Nephron (organoid): Measurements from ENCODE around the gene C4B.
"Not testable (repeated sequence)": the region's sequence is repeated elsewhere in the genome, so short reads cannot be mapped to it uniquely, and the experiment has no call there.

Experiments used
- H3K27ac Mint-ChIP-seq, 3 experiments: 2 replicates each; pipeline ENCODE4 v1.8.0; 2020; ENCODE audit warnings: mixed read lengths in 3 of 3, mild to moderate bottlenecking in 2 of 3, moderate library complexity in 1 of 3
- H3K27me3 Mint-ChIP-seq: 2 replicates; pipeline ENCODE4 v1.8.0; 2021; ENCODE audit warnings: low read depth, mild to moderate bottlenecking, moderate library complexity, mixed read lengths
- H3K36me3 Mint-ChIP-seq: 2 replicates; pipeline ENCODE4 v1.8.0; 2020; ENCODE audit warnings: low read depth, mixed read lengths
- H3K4me1 Mint-ChIP-seq: 2 replicates; pipeline ENCODE4 v1.8.0; 2020; ENCODE audit warnings: mixed read lengths
- H3K4me3 Mint-ChIP-seq, 3 experiments: 2 replicates each; pipeline ENCODE4 v1.8.0; 2020; ENCODE audit warnings: mild to moderate bottlenecking in 3 of 3, mixed read lengths in 3 of 3, moderate library complexity in 2 of 3
- H3K9me3 Mint-ChIP-seq: 2 replicates; pipeline ENCODE4 v1.8.0; 2020; ENCODE audit warnings: mixed read lengths

C4B gene

DNA sequence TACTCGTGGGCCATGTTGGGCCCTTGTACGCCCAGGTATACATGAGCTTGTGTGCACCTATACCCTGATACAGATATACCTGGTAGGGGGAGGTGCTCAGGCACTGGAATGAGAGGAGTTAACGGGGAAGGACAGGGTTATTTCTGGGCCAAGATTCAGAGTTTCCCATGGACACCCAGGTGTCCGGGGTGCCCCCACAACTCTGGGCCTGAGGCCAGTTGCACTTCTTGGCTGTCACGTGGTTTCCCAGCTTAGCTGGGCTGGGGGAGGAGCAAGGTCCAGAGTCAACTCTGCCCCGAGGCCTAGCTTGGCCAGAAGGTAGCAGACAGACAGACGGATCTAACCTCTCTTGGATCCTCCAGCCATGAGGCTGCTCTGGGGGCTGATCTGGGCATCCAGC is 32.9 kb upstream of the C4B start, which contains the start of gene C4A:
Gene C4A, plus strand, starts transcription at position 314 of the 400 bp plus-strand sequence. Its CDS starts 51 bp downstream, at position 365.
- not testable (repeated sequence) for H3K4me3 Mint-ChIP-seq, H3K9me3 Mint-ChIP-seq, H3K4me1 Mint-ChIP-seq, H3K27ac Mint-ChIP-seq, H3K27me3 Mint-ChIP-seq
- H3K36me3 Mint-ChIP-seq, result peaks cover 16% of the 10 kb centered on the region

- not testable (repeated sequence) for H3K4me1 Mint-ChIP-seq, H3K27me3 Mint-ChIP-seq, H3K27ac Mint-ChIP-seq
Observed at GRCh38 chr6:31989363-31989762, 25.2 kb upstream of the C4B start.

DNA sequence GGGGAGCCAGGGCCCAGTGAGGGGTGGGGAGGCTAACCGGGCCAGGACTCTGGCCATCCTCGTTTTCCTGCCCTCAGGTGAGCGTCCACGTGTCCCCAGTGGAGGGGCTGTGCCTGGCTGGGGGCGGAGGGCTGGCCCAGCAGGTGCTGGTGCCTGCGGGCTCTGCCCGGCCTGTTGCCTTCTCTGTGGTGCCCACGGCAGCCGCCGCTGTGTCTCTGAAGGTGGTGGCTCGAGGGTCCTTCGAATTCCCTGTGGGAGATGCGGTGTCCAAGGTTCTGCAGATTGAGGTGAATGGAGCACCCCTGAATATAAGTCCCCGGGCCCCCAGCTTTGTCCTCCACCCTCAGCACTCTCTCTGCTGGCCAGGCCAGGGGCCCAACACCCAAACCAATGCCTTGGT is 20.2 kb upstream of the C4B start:
- H3K36me3 Mint-ChIP-seq, H3K27me3 Mint-ChIP-seq, H3K4me3 Mint-ChIP-seq, H3K9me3 Mint-ChIP-seq, H3K27ac Mint-ChIP-seq, H3K4me1 Mint-ChIP-seq: not testable (repeated sequence)

More at GRCh38 chr6:31989363-31989762, 25.2 kb upstream of the C4B start:
- not testable (repeated sequence) for H3K36me3 Mint-ChIP-seq, H3K4me3 Mint-ChIP-seq, H3K9me3 Mint-ChIP-seq

DNA sequence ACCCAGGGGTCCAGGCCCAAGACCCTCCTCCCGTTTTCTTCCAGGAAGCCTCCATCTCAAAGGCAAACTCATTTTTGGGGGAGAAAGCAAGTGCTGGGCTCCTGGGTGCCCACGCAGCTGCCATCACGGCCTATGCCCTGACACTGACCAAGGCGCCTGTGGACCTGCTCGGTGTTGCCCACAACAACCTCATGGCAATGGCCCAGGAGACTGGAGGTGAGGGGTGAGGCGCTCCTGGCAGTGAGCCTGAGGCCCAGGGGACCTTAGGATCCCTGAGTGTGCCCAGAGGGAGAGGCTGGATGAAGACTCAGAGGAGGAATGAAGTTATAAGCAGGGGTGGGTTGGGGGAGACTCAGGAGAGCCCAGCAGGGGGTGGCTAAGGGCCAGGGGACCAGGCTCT is 18.2 kb upstream of the C4B start:
- not testable (repeated sequence) for H3K4me1 Mint-ChIP-seq, H3K36me3 Mint-ChIP-seq, H3K27ac Mint-ChIP-seq, H3K4me3 Mint-ChIP-seq, H3K9me3 Mint-ChIP-seq, H3K27me3 Mint-ChIP-seq

GRCh38 chr6:32002546-32003268 is 11.9 kb upstream of the C4B start:
- not testable (repeated sequence) for H3K36me3 Mint-ChIP-seq, H3K27ac Mint-ChIP-seq, H3K4me1 Mint-ChIP-seq, H3K4me3 Mint-ChIP-seq, H3K9me3 Mint-ChIP-seq, H3K27me3 Mint-ChIP-seq

DNA sequence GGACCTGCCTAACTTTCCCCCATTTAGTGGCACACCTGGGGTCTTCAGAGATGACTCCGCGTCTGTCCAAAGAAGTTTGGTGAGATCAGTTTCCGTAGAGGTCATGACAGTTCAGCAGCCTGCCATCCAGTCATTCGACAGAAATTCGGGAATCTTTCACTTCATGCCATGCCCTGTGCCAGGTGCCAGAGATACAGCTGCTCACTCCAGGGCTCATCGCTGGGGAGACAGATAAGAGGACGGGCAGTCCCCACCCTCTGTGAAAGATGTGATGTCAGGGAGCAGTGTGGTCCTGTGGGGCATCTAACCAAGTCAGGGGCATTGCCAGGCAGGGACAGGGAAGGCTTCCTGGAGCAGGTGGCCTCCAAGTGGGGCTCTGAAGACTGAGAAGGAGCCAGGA is 11.3 kb upstream of the C4B start:
- not testable (repeated sequence) for H3K36me3 Mint-ChIP-seq, H3K9me3 Mint-ChIP-seq, H3K27me3 Mint-ChIP-seq, H3K4me3 Mint-ChIP-seq, H3K27ac Mint-ChIP-seq, H3K4me1 Mint-ChIP-seq

DNA sequence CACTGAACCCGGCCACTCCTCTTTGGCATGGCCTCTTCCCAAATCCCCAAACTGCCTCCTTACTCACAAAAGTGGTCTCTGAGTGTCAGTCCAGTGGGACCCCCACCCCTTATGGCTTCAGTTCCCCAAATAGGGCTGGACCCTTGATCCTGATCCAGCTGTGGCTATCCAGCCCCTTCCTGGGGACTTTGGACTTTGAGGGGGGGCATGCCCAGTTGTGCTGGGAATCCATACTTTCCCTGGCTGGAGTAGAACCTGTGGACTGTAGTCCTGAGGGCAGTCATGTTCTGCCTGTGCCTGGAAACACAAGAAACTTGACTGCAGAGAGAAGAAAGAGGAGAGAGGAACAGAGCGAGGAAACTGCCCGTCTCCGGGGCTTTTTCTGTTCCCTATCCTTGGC is 10.2 kb upstream of the C4B start:
- not testable (repeated sequence) for H3K4me3 Mint-ChIP-seq, H3K27ac Mint-ChIP-seq, H3K4me1 Mint-ChIP-seq, H3K36me3 Mint-ChIP-seq, H3K27me3 Mint-ChIP-seq, H3K9me3 Mint-ChIP-seq

DNA sequence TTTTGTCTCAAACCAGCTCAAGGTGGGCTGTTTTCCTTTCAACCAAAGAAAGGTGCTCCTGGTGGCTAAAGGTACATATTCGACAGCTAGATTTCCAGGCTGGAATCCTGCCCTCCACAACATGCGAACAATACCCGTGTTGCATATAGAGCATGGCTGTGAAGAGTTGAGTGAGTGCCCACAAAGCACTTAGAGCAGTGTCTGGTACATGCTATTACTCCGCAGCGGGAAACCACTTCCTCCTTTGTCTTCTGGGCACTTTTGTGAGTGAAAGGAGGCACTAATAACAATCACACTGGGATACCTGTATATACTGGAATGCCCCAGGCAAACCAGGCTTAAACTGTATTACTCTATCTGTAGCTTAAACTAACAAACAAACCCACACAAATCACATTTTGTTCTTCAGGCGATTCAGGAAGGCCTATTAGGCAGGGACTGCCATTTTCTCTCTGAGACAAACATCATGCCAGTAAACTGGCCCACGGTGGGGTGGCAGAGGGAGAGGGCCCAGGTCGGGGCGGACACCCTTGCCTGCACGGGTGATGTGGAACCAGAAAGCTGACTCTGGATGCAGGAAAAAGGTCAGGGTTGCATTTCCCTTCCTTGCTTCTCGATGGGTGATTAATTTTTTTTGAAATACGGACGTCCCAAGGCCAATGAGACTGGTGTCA is 9.6 kb upstream of the C4B start:
- not testable (repeated sequence) for H3K27ac Mint-ChIP-seq, H3K36me3 Mint-ChIP-seq, H3K4me3 Mint-ChIP-seq, H3K27me3 Mint-ChIP-seq, H3K4me1 Mint-ChIP-seq, H3K9me3 Mint-ChIP-seq

GRCh38 chr6:32005538-32005880 is 9.1 kb upstream of the C4B start:
- not testable (repeated sequence) for H3K36me3 Mint-ChIP-seq, H3K4me1 Mint-ChIP-seq, H3K4me3 Mint-ChIP-seq, H3K27me3 Mint-ChIP-seq, H3K9me3 Mint-ChIP-seq, H3K27ac Mint-ChIP-seq

GRCh38 chr6:32005991-32006529 is 8.5 kb upstream of the C4B start:
- not testable (repeated sequence) for H3K4me1 Mint-ChIP-seq, H3K27me3 Mint-ChIP-seq, H3K9me3 Mint-ChIP-seq, H3K36me3 Mint-ChIP-seq, H3K4me3 Mint-ChIP-seq, H3K27ac Mint-ChIP-seq

- not testable (repeated sequence) for H3K27ac Mint-ChIP-seq
Observed at GRCh38 chr6:32007086-32007485, 7.5 kb upstream of the C4B start.

GRCh38 chr6:32008037-32008436 is 6.6 kb upstream of the C4B start:
- not testable (repeated sequence) for H3K9me3 Mint-ChIP-seq, H3K27me3 Mint-ChIP-seq, H3K4me3 Mint-ChIP-seq, H3K27ac Mint-ChIP-seq, H3K36me3 Mint-ChIP-seq, H3K4me1 Mint-ChIP-seq

More at GRCh38 chr6:32007086-32007485, 7.5 kb upstream of the C4B start:
- H3K4me1 Mint-ChIP-seq, H3K27me3 Mint-ChIP-seq, H3K4me3 Mint-ChIP-seq, H3K36me3 Mint-ChIP-seq, H3K9me3 Mint-ChIP-seq: not testable (repeated sequence)

GRCh38 chr6:32008616-32009015 is 6.0 kb upstream of the C4B start:
- not testable (repeated sequence) for H3K9me3 Mint-ChIP-seq, H3K27ac Mint-ChIP-seq, H3K4me1 Mint-ChIP-seq, H3K27me3 Mint-ChIP-seq, H3K36me3 Mint-ChIP-seq, H3K4me3 Mint-ChIP-seq

- not testable (repeated sequence) for H3K27me3 Mint-ChIP-seq, H3K36me3 Mint-ChIP-seq, H3K9me3 Mint-ChIP-seq, H3K27ac Mint-ChIP-seq, H3K4me1 Mint-ChIP-seq, H3K4me3 Mint-ChIP-seq
Observed at GRCh38 chr6:32009537-32009936, 5.1 kb upstream of the C4B start.

DNA sequence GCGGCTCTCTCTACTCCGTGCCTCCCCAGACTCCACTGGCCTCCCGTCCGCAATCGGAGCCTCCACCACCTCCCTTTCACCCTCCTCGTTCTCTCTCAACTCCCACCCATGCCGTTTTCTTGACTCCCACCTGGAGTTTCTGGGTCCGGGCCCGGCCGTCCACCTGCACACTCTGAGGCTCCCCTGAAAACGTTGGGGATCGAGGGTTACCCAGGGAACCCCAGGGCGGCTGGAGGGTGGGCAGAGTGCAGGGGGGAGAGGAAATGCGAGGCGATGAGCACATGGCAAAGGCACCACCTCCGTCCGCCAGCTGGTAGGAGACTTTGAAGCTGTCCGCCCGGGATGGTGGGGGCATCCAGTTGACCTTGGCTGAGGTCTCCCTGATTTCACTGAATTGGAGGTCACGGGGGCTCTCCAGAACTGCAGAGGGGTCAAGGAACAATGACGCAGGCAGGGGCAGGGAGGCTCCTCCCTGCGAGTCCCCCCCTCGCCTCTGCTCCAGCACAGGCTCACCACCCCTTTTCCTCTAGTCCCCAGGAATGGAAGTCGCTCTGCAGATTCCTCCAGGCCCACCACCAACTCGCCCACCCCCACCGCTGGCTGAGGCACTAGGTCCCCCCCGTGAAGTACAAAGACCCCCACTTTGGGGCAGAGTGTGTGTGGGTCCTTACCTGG is 3.6 kb upstream of the C4B start:
- not testable (repeated sequence) for H3K4me1 Mint-ChIP-seq, H3K4me3 Mint-ChIP-seq, H3K36me3 Mint-ChIP-seq, H3K27me3 Mint-ChIP-seq, H3K27ac Mint-ChIP-seq, H3K9me3 Mint-ChIP-seq
